Endothelial cell (in vitro differentiated cells): Measurements from ENCODE around the gene CYP1A2. TPM values are rescaled to one million over a fixed set of nuclear protein-coding genes. Genes with fewer than 3 reads are reported as not detected.

Experiments used
- DNase-seq: peaks from one replicate; pipeline ENCODE4 v3.0.0; 2021; ENCODE audit warnings: low spot score
- H3K27ac Mint-ChIP-seq: one replicate; pipeline ENCODE4 v1.8.0; 2021; ENCODE audit warnings: mixed read lengths, inconsistent platforms; ENCODE audit not compliant: unreplicated experiment
- H3K27me3 Mint-ChIP-seq: one replicate; pipeline ENCODE4 v1.8.0; 2021; ENCODE audit warnings: mild to moderate bottlenecking, moderate library complexity, mixed read lengths, inconsistent platforms; ENCODE audit not compliant: unreplicated experiment
- H3K36me3 Mint-ChIP-seq: one replicate; pipeline ENCODE4 v1.8.0; 2021; ENCODE audit warnings: mild to moderate bottlenecking, low read depth, mixed read lengths, inconsistent platforms; ENCODE audit not compliant: unreplicated experiment
- H3K4me1 Mint-ChIP-seq: one replicate; pipeline ENCODE4 v1.8.0; 2021; ENCODE audit warnings: mild to moderate bottlenecking, mixed read lengths, inconsistent platforms; ENCODE audit not compliant: unreplicated experiment
- H3K4me3 Mint-ChIP-seq: one replicate; pipeline ENCODE4 v1.8.0; 2021; ENCODE audit warnings: mild to moderate bottlenecking, mixed read lengths, inconsistent platforms; ENCODE audit not compliant: unreplicated experiment
- H3K9me3 Mint-ChIP-seq: one replicate; pipeline ENCODE4 v1.8.0; 2021; ENCODE audit warnings: mixed read lengths, inconsistent platforms; ENCODE audit not compliant: unreplicated experiment
- CTCF ChIP-seq: fragments of 200-600 bp; sonication (generic); IDR thresholded peaks from one replicate; pipeline ENCODE4 v1.5.0; 2021; ENCODE audit warnings: antibody characterized with exemption; ENCODE audit not compliant: unreplicated experiment
- total RNA-seq: library from RNA; stranded (reverse); fragmentation: NEBNext Ultra II Directional; extraction: Animal tissue kit (Norgen Biotek cat#: 25700); gene quantifications from one replicate; pipeline ENCODE4 v1.2.1, GENCODE V29; 2021; ENCODE audit not compliant: unreplicated experiment

Gene CYP1A2
- total RNA-seq, 1 donor from 2014 or later: not detected

DNA sequence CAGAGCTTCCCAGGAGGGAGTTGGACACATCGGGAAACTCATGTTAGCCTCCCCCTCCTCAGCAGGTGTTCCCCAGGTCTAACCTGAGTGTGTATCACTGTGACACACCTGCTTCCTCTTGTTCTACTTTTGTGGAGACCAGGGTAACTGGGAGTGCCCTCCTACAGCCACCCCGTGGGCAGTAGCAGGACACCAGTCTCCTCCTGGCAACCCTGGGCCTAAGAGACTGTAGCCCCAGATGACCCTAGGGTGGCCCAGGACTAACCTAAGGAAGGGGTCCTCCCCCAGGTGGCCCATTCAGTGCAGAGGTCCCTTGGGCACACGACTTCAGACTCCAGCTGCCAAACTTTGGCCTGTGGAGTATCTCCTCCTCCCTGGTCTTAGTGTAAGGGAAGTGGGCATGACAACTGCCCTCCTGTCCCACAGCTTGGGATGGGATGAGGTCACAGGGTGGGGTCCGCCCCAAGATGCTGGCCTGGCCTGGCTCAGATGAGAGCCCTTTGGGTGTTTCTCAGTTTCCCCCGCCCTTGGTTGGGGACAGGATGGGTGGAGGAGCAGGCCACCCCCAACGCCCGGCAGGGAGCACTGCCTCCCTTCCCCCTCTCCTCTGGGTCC is 38.0 kb downstream of the CYP1A2 start:
- Mint-ChIP-seq H3K4me3 (no peak overlapping the region), H3K4me1 (peaks cover 45% of the 10 kb centered on the region), H3K9me3 (no peaks in the 10 kb centered on the region), H3K27me3 (peaks cover 2% of the 10 kb centered on the region), H3K36me3 (peaks cover 4% of the 10 kb centered on the region), H3K27ac (no peak overlapping the region)
- no peak for TF ChIP-seq CTCF
- DNase-seq: no peak

- TF ChIP-seq CTCF: no peak
- H3K27me3 Mint-ChIP-seq: peaks cover 2% of the 10 kb centered on the region
- peaks cover 4% of the 10 kb centered on the region for H3K36me3 Mint-ChIP-seq
- H3K4me3 Mint-ChIP-seq: peak overlapping the region; percentile 65
- H3K27ac Mint-ChIP-seq: no peak overlapping the region
- peaks cover 48% of the 10 kb centered on the region for H3K4me1 Mint-ChIP-seq
- peak; percentile 68 for DNase-seq
- H3K9me3 Mint-ChIP-seq: no peaks in the 10 kb centered on the region
These were observed 38.8 kb downstream of the CYP1A2 start for GRCh38 chr15:74787251-74788041.

GRCh38 chr15:74788042-74788682 is 39.5 kb downstream of the CYP1A2 start:
- TF ChIP-seq CTCF: no peak
- Mint-ChIP-seq H3K27me3 (peaks cover 2% of the 10 kb centered on the region), H3K4me3 (peak overlapping the region; percentile 65), H3K9me3 (no peaks in the 10 kb centered on the region), H3K27ac (no peak overlapping the region), H3K4me1 (peaks cover 46% of the 10 kb centered on the region), H3K36me3 (peaks cover 4% of the 10 kb centered on the region)
- DNase-seq: no peak

DNA sequence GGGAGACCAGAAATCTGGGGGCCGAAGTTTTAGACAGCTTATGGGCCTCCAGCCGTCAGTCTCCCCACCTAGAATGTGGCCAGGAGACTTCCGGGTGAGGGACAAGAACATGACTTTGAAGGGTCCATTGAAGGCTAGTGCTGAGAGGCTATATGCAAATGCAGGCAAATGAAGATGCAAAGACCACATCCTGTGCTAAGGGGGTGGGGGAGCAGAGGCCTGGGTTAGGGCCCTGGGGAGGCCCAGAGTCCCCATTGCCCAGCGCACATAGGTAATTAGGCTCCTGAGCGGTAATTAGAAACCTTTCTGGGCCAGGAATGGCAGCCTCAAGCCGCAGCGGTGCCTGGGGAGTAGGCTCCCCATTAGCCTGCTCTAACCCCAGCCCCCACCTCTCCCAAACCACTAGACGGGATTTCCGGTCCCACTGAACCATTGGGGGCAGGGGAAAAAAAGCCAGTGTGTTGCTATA is 40.1 kb downstream of the CYP1A2 start:
- peaks cover 2% of the 10 kb centered on the region for H3K27me3 Mint-ChIP-seq
- peak overlapping the region; percentile 15 for H3K4me3 Mint-ChIP-seq
- no peak for TF ChIP-seq CTCF
- H3K9me3 Mint-ChIP-seq: no peaks in the 10 kb centered on the region
- peaks cover 40% of the 10 kb centered on the region for H3K4me1 Mint-ChIP-seq
- H3K36me3 Mint-ChIP-seq: peaks cover 4% of the 10 kb centered on the region
- H3K27ac Mint-ChIP-seq: no peak overlapping the region
- DNase-seq: no peak
